CD14-positive monocyte (primary cell): ENCODE data around the gene CHRNE. TPM values are rescaled to one million over a fixed set of nuclear protein-coding genes. Genes with fewer than 3 reads are reported as not detected.

Experiments used
- DNase-seq, 3 donors: peaks; one replicate each; pipeline ENCODE4 v3.0.0-alpha.2; 2011 to 2022
- H2AFZ ChIP-seq: 2 replicates; pipeline ENCODE4 v1.6.0; 2012; ENCODE audit warnings: mild to moderate bottlenecking, low read depth, low read length, inconsistent platforms; ENCODE audit not compliant: insufficient read depth, poor library complexity, severe bottlenecking
- H3K27ac ChIP-seq, 2 donors: 1 replicate in 1 of 2; 2 replicates in 1 of 2; pipeline ENCODE4 v1.5.1; 2012 to 2013; ENCODE audit warnings: low read length in 2 of 2, control low read depth in 1 of 2, inconsistent platforms in 1 of 2, low read depth in 1 of 2, mild to moderate bottlenecking in 1 of 2
- H3K27me3 ChIP-seq, 2 donors: one replicate each; pipeline versions ENCODE4 v1.6.0 to v1.6.1; 2011 to 2013; ENCODE audit warnings: low read length in 2 of 2; ENCODE audit not compliant: control insufficient read depth in 2 of 2, insufficient read depth in 2 of 2
- H3K36me3 ChIP-seq, 2 donors: replicated peaks in 1 of 2; 1 replicate in 1 of 2; 2 replicates in 1 of 2; pipeline versions ENCODE4 v1.5.1 to v1.6.1; 2012 to 2013; ENCODE audit warnings: low read length in 2 of 2, control low read depth in 1 of 2, inconsistent platforms in 1 of 2, mild to moderate bottlenecking in 1 of 2; ENCODE audit not compliant: insufficient read depth in 2 of 2, control insufficient read depth in 1 of 2
- H3K4me1 ChIP-seq, 2 donors: 1 replicate in 1 of 2; 2 replicates in 1 of 2; pipeline versions ENCODE4 v1.5.1 to v1.6.1; 2012 to 2013; ENCODE audit warnings: low read length in 2 of 2, control low read depth in 1 of 2, inconsistent platforms in 1 of 2, mild to moderate bottlenecking in 1 of 2, moderate library complexity in 1 of 2; ENCODE audit not compliant: insufficient read depth in 2 of 2, control insufficient read depth in 1 of 2
- H3K4me2 ChIP-seq: replicated peaks from 2 replicates; pipeline ENCODE3; 2012; ENCODE audit warnings: low read length, moderate library complexity, mild to moderate bottlenecking; ENCODE audit not compliant: poor library complexity, severe bottlenecking; ENCODE audit errors: extremely low read depth
- H3K4me3 ChIP-seq, 3 experiments: fragments of 200-600 bp in 1 of 3; sonication (generic) in 1 of 3; replicated peaks in 1 of 3; 1 replicate in 2 of 3; 2 replicates in 1 of 3; pipeline ENCODE4 v1.5.1; 2011 to 2013; ENCODE audit warnings: low read length in 3 of 3, mild to moderate bottlenecking in 3 of 3, control low read depth in 2 of 3, low read depth in 2 of 3, inconsistent platforms in 1 of 3, moderate library complexity in 1 of 3
- H3K79me2 ChIP-seq: 2 replicates; pipeline ENCODE4 v1.6.0; 2012; ENCODE audit warnings: mild to moderate bottlenecking, control low read depth, inconsistent platforms, low read length, moderate library complexity; ENCODE audit not compliant: insufficient read depth
- H3K9ac ChIP-seq: 2 replicates; pipeline ENCODE4 v1.6.0; 2017; ENCODE audit warnings: low read length, mild to moderate bottlenecking; ENCODE audit not compliant: insufficient read depth, poor library complexity, severe bottlenecking
- H3K9me3 ChIP-seq, 2 donors: replicated peaks in 1 of 2; 1 replicate in 1 of 2; 2 replicates in 1 of 2; pipeline versions ENCODE4 v1.5.1 to v1.6.1; 2012 to 2013; ENCODE audit warnings: low read length in 2 of 2, control low read depth in 1 of 2; ENCODE audit not compliant: control insufficient read depth in 1 of 2, insufficient read depth in 1 of 2
- H4K20me1 ChIP-seq: 2 replicates; pipeline ENCODE4 v1.6.0; 2012; ENCODE audit warnings: mild to moderate bottlenecking, low read length, control low read depth, moderate library complexity; ENCODE audit not compliant: insufficient read depth
- H3K27ac Mint-ChIP-seq, 7 donors: one replicate each; pipeline ENCODE4 v1.8.0; 2020; ENCODE audit warnings: mild to moderate bottlenecking in 7 of 7, mixed read lengths in 7 of 7, moderate library complexity in 6 of 7, inconsistent platforms in 2 of 7
- H3K27me3 Mint-ChIP-seq, 3 donors: one replicate each; pipeline ENCODE4 v1.8.0; 2021 to 2022; ENCODE audit warnings: low read depth in 3 of 3, mild to moderate bottlenecking in 3 of 3, mixed read lengths in 3 of 3, moderate library complexity in 3 of 3, inconsistent platforms in 1 of 3
- H3K36me3 Mint-ChIP-seq, 2 donors: one replicate each; pipeline ENCODE4 v1.8.0; 2020; ENCODE audit warnings: mixed read lengths in 2 of 2, inconsistent platforms in 1 of 2, mild to moderate bottlenecking in 1 of 2
- H3K4me1 Mint-ChIP-seq: one replicate; pipeline ENCODE4 v1.8.0; 2020; ENCODE audit warnings: mild to moderate bottlenecking, mixed read lengths
- H3K4me3 Mint-ChIP-seq, 2 donors: one replicate each; pipeline ENCODE4 v1.8.0; 2020; ENCODE audit warnings: mild to moderate bottlenecking in 2 of 2, mixed read lengths in 2 of 2, moderate library complexity in 1 of 2
- H3K9me3 Mint-ChIP-seq, 7 donors: one replicate each; pipeline ENCODE4 v1.8.0; 2020 to 2022; ENCODE audit warnings: mixed read lengths in 7 of 7, mild to moderate bottlenecking in 6 of 7, moderate library complexity in 6 of 7, inconsistent platforms in 2 of 7
- CTCF ChIP-seq: fragments of 200-600 bp; IDR thresholded peaks from one replicate; pipeline ENCODE4 v1.8.0; 2022; ENCODE audit warnings: antibody characterized with exemption, mild to moderate bottlenecking
- WGBS: methylation state at CpG from one replicate; pipeline ENCODE4 v1.1.5; 2013; ENCODE audit warnings: missing lambda C conversion rate; ENCODE audit not compliant: insufficient coverage; 5-methylcytosine and 5-hydroxymethylcytosine counted together
- intact Hi-C, 2 donors: fragments of 100-400 bp; cut with micrococcal nuclease; formaldehyde crosslinking; loops; one replicate each; pipeline versions ENCODE4 v1.15.0 to v1.15.1; 2023
- polyA plus RNA-seq, 3 donors: library from polyadenylated mRNA; depleted of rRNA in 1 of 3; unstranded in 2 of 3; stranded (reverse) in 1 of 3; fragments of 300-500 nt in 2 of 3; fragments of >200 nt in 1 of 3; fragmentation: Illumina TruSeq in 2 of 3; gene quantifications; 1 replicate in 2 of 3; 2 replicates in 1 of 3; pipeline ENCODE4 v1.2.3, GENCODE V29; 2012 to 2021

The CHRNE gene
- polyA plus RNA-seq, 3 donors = 0.54 to 12.6 (median 2.1) TPM

GRCh38 chr17:4942760-4943508 lies 40.0 kb upstream of the CHRNE start:
- H3K27ac ChIP-seq = peak overlapping the region; percentile 85 to 94
- H3K27me3 Mint-ChIP-seq = peaks cover 0 to 5% (median 0%) of the 10 kb centered on the region in 3 donors
- peak overlapping the region; percentile 63 to 99 (median 97) for H3K27ac Mint-ChIP-seq
- H3K4me2 ChIP-seq = peak overlapping the region; percentile 98
- H3K36me3 ChIP-seq = peaks cover 37 to 49% of the 10 kb centered on the region in 2 donors
- H2AFZ ChIP-seq = no peak overlapping the region
- intact Hi-C loops = no loop called here
- no peaks in the 10 kb centered on the region for H3K27me3 ChIP-seq
- peaks cover 52 to 59% of the 10 kb centered on the region in 2 donors for H3K36me3 Mint-ChIP-seq
- TF ChIP-seq CTCF = no peak
- DNase-seq = no peak
- peaks cover 74 to 82% of the 10 kb centered on the region in 2 donors for H3K4me1 ChIP-seq
- H3K9me3 Mint-ChIP-seq = no peaks in the 10 kb centered on the region
- H3K4me1 Mint-ChIP-seq = peaks cover 74% of the 10 kb centered on the region
- peaks cover 77% of the 10 kb centered on the region for H4K20me1 ChIP-seq
- peak overlapping the region in 1 of 3 experiments; percentile 94 for H3K4me3 ChIP-seq
- H3K9ac ChIP-seq = no peak overlapping the region
- peaks cover 94% of the 10 kb centered on the region for H3K79me2 ChIP-seq
- 97% methylated on average over 3 of the region's 13 CpGs for WGBS
- H3K9me3 ChIP-seq = no peaks in the 10 kb centered on the region
- H3K4me3 Mint-ChIP-seq = no peak overlapping the region

GRCh38 chr17:4941319-4941610 lies 38.4 kb upstream of the CHRNE start:
- peak overlapping the region; percentile 95 to 98 (median 97) for H3K27ac Mint-ChIP-seq
- H3K4me1 ChIP-seq = peaks cover 68 to 74% of the 10 kb centered on the region in 2 donors
- H3K4me1 Mint-ChIP-seq = peaks cover 71% of the 10 kb centered on the region
- WGBS = 39% methylated on average over 3 of the region's 4 CpGs
- peaks cover 60 to 66% of the 10 kb centered on the region in 2 donors for H3K36me3 Mint-ChIP-seq
- peaks cover 0 to 4% (median 0%) of the 10 kb centered on the region in 3 donors for H3K27me3 Mint-ChIP-seq
- peaks cover 73% of the 10 kb centered on the region for H4K20me1 ChIP-seq
- H3K9me3 ChIP-seq = no peaks in the 10 kb centered on the region
- no peaks in the 10 kb centered on the region for H3K9me3 Mint-ChIP-seq
- H3K27ac ChIP-seq = peak overlapping the region in 1 of 2 donors; percentile 94
- intact Hi-C loops = loop anchor here in 1 of 2 donors (2.0 kb wide), 1 partner anchor 26 kb away; the partner anchor contains the start of gene SPAG7
- peak overlapping the region; percentile 89 for H3K4me2 ChIP-seq
- H2AFZ ChIP-seq = no peak overlapping the region
- DNase-seq = no peak
- peak overlapping the region; percentile 76 to 94 (median 78) for H3K4me3 ChIP-seq
- peaks cover 84% of the 10 kb centered on the region for H3K79me2 ChIP-seq
- peak overlapping the region; percentile 90 to 96 for H3K4me3 Mint-ChIP-seq
- peak overlapping the region; percentile 89 for H3K9ac ChIP-seq
- no peak for TF ChIP-seq CTCF
- peaks cover 46 to 60% of the 10 kb centered on the region in 2 donors for H3K36me3 ChIP-seq
- no peaks in the 10 kb centered on the region for H3K27me3 ChIP-seq
